Nephron (organoid): Measurements from ENCODE around the gene SND1.

Experiments
- H3K27ac Mint-ChIP-seq, 3 experiments: 2 replicates each; pipeline ENCODE4 v1.8.0; 2020; ENCODE audit warnings: mixed read lengths in 3 of 3, mild to moderate bottlenecking in 2 of 3, moderate library complexity in 1 of 3
- H3K27me3 Mint-ChIP-seq: 2 replicates; pipeline ENCODE4 v1.8.0; 2021; ENCODE audit warnings: low read depth, mild to moderate bottlenecking, moderate library complexity, mixed read lengths
- H3K36me3 Mint-ChIP-seq: 2 replicates; pipeline ENCODE4 v1.8.0; 2020; ENCODE audit warnings: low read depth, mixed read lengths
- H3K4me1 Mint-ChIP-seq: 2 replicates; pipeline ENCODE4 v1.8.0; 2020; ENCODE audit warnings: mixed read lengths
- H3K4me3 Mint-ChIP-seq, 3 experiments: 2 replicates each; pipeline ENCODE4 v1.8.0; 2020; ENCODE audit warnings: mild to moderate bottlenecking in 3 of 3, mixed read lengths in 3 of 3, moderate library complexity in 2 of 3
- H3K9me3 Mint-ChIP-seq: 2 replicates; pipeline ENCODE4 v1.8.0; 2020; ENCODE audit warnings: mixed read lengths
- CTCF ChIP-seq, 3 experiments: fragments of 200-600 bp; sonication (generic); IDR thresholded peaks; one replicate each; pipeline ENCODE4 v1.5.0; 2021; ENCODE audit warnings: antibody characterized with exemption in 3 of 3; ENCODE audit not compliant: unreplicated experiment in 3 of 3

SND1 gene

GRCh38 chr7:127908430-127909258, 256.6 kb downstream of the SND1 start:
- H3K27ac Mint-ChIP-seq, result peak overlapping the region in 1 of 3 experiments; percentile 46
- no peak overlapping the region for H3K4me3 Mint-ChIP-seq
- H3K9me3 Mint-ChIP-seq, result no peaks in the 10 kb centered on the region
- no peak for TF ChIP-seq CTCF (IDR thresholded peaks at IDR 0.05; ENCODE audit: unreplicated experiment in 3 of 3)
- peaks cover 22% of the 10 kb centered on the region for H3K4me1 Mint-ChIP-seq
- H3K27me3 Mint-ChIP-seq, result no peaks in the 10 kb centered on the region
- no peaks in the 10 kb centered on the region for H3K36me3 Mint-ChIP-seq

GRCh38 chr7:127909424-127910152, 257.6 kb downstream of the SND1 start:
- Mint-ChIP-seq H3K27me3 (no peaks in the 10 kb centered on the region), H3K27ac (no peak overlapping the region), H3K4me1 (peaks cover 19% of the 10 kb centered on the region), H3K9me3 (no peaks in the 10 kb centered on the region), H3K4me3 (no peak overlapping the region), H3K36me3 (no peaks in the 10 kb centered on the region)
- TF ChIP-seq CTCF (IDR thresholded peaks at IDR 0.05; ENCODE audit: unreplicated experiment in 3 of 3), result no peak

GRCh38 chr7:127910670-127911069, 258.7 kb downstream of the SND1 start:
- TF ChIP-seq CTCF (IDR thresholded peaks at IDR 0.05; ENCODE audit: unreplicated experiment in 3 of 3), result no peak
- H3K36me3 Mint-ChIP-seq, result no peaks in the 10 kb centered on the region
- H3K4me1 Mint-ChIP-seq, result peaks cover 17% of the 10 kb centered on the region
- H3K9me3 Mint-ChIP-seq, result no peaks in the 10 kb centered on the region
- H3K4me3 Mint-ChIP-seq, result no peak overlapping the region
- no peak overlapping the region for H3K27ac Mint-ChIP-seq
- no peaks in the 10 kb centered on the region for H3K27me3 Mint-ChIP-seq

- H3K9me3 Mint-ChIP-seq, result no peaks in the 10 kb centered on the region
- peaks cover 16% of the 10 kb centered on the region for H3K4me1 Mint-ChIP-seq
- no peaks in the 10 kb centered on the region for H3K36me3 Mint-ChIP-seq
- no peak for TF ChIP-seq CTCF (IDR thresholded peaks at IDR 0.05; ENCODE audit: unreplicated experiment in 3 of 3)
- no peak overlapping the region for H3K27ac Mint-ChIP-seq
- no peak overlapping the region for H3K4me3 Mint-ChIP-seq
- no peaks in the 10 kb centered on the region for H3K27me3 Mint-ChIP-seq
Measured at GRCh38 chr7:127911968-127912511, 260.0 kb downstream of the SND1 start.

GRCh38 chr7:127912901-127913300, 260.9 kb downstream of the SND1 start:
- H3K27ac Mint-ChIP-seq, result no peak overlapping the region
- no peak overlapping the region for H3K4me3 Mint-ChIP-seq
- no peaks in the 10 kb centered on the region for H3K36me3 Mint-ChIP-seq
- H3K9me3 Mint-ChIP-seq, result no peaks in the 10 kb centered on the region
- peaks cover 7% of the 10 kb centered on the region for H3K4me1 Mint-ChIP-seq
- TF ChIP-seq CTCF (IDR thresholded peaks at IDR 0.05; ENCODE audit: unreplicated experiment in 3 of 3), result no peak
- no peaks in the 10 kb centered on the region for H3K27me3 Mint-ChIP-seq
